ENCODE data around the gene SPESP1. TPM values are rescaled to one million over a fixed set of nuclear protein-coding genes. Genes with fewer than 3 reads are reported as not detected.
"Not testable (repeated sequence)": the region's sequence is repeated elsewhere in the genome, so short reads cannot be mapped to it uniquely, and the experiment has no call there.

The SPESP1 gene
- total RNA-seq, 1 donor from 2014 or later: 1.5 TPM

- intact Hi-C loops (cut with micrococcal nuclease): no loop called here
These were observed 32.1 kb downstream of the SPESP1 start for GRCh38 chr15:68962465-68962864.

DNA sequence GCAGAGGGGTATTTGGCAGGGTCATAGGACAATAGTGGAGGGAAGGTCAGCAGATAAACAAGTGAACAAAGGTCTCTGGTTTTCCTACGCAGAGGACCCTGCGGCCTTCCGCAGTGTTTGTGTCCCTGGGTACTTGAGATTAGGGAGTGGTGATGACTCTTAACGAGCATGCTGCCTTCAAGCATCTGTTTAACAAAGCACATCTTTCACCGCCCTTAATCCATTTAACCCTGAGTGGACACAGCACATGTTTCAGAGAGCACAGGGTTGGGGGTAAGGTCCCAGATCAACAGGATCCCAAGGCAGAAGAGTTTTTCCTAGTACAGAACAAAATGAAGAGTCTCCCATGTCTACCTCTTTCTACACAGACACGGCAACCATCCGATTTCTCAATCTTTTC lies 33.4 kb downstream of the SPESP1 start:
- intact Hi-C loops (cut with micrococcal nuclease): not testable (repeated sequence)

- intact Hi-C loops (cut with micrococcal nuclease): no loop called here
These were observed 36.7 kb downstream of the SPESP1 start for GRCh38 chr15:68966996-68967395.

DNA sequence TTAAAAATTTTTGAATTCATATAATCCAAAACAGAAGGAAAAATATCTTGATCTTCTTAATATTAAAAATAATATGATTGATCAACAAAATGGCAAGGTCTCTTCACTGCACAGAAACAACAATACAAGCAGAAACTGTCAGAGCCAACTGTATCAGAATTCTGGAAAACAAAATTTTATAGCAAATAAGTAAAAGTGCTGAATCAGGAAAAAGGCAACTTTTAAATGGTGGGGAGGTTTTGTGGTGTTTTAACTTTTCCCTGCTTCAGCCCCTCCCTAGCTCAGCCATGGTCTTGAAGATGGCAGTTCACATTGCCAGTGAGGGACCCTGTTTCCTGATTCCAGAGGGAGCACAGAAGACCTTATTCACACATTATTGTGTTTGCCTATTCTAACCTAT lies 37.6 kb downstream of the SPESP1 start:
- intact Hi-C loops (cut with micrococcal nuclease): no loop called here

DNA sequence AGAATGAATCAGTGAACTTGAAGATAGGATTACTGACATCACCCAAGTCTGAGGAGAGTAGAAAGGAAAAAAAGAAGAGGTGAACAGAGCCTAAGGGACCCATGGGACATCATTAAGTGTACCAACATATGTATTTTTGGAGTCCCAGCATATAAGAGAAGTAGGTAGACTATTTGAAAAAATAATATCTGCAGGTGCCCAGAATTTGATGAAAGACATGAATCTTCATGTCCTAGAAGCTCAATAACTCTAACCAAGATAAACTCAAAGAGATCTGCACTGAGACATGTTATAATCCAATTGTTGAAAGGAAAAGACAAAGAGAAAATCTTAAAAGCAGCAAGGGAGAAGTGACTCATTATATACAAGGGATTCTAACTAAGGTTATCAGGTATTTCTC lies 39.0 kb downstream of the SPESP1 start:
- intact Hi-C loops (cut with micrococcal nuclease): no loop called here

GRCh38 chr15:68972201-68973065 lies 42.1 kb downstream of the SPESP1 start:
- intact Hi-C loops (cut with micrococcal nuclease): no loop called here

DNA sequence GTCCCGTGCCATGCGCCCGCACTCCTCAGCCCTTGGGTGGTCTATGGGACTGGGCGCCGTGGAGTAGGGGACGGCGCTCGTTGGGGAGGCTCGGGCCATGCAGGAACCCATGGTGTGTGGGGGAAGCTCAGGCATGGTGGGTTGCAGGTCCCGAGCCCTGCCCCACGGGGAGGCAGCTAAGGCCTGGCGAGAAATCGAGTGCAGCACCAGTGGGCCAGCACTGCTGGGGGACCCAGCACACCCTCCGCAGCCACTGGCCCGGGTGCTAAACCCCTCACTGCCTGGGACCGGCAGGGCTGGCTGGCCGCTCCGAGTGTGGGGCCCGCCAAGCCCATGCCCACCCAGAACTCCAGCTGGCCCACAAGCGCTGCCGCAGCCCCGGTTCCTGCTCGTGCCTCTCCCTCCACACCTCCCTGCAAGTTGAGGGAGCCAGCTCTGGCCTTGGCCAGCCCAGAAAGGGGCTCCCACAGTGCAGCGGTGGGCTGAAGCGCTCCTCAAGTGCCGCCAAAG lies 45.4 kb downstream of the SPESP1 start:
- intact Hi-C loops (cut with micrococcal nuclease): not testable (repeated sequence)

- intact Hi-C loops (cut with micrococcal nuclease): not testable (repeated sequence)
These were observed 47.1 kb downstream of the SPESP1 start for GRCh38 chr15:68977426-68977825.

DNA sequence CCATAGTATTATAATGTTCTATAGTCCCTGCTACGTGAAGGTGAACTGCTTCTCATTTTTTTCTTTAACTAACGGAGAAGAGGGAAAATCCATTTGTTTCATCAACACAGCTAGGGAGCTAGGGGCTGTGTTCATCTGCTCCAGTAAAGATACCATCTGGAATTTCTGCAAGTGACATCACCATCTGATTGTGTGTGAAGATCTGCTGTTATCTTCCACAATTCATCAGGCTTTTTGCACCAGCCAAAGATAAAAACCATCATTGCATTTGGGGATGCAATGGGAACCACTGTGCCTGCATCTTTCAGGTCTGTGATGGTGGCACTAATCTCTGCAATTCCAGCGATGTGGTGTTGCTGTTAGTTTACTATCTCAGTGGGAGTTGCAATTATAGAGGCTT lies 48.7 kb downstream of the SPESP1 start:
- intact Hi-C loops (cut with micrococcal nuclease): no loop called here

GRCh38 chr15:68979816-68980215 lies 49.5 kb downstream of the SPESP1 start:
- intact Hi-C loops (cut with micrococcal nuclease): no loop called here

- intact Hi-C loops (cut with micrococcal nuclease): no loop called here
These were observed 50.5 kb downstream of the SPESP1 start for GRCh38 chr15:68980786-68981185.

DNA sequence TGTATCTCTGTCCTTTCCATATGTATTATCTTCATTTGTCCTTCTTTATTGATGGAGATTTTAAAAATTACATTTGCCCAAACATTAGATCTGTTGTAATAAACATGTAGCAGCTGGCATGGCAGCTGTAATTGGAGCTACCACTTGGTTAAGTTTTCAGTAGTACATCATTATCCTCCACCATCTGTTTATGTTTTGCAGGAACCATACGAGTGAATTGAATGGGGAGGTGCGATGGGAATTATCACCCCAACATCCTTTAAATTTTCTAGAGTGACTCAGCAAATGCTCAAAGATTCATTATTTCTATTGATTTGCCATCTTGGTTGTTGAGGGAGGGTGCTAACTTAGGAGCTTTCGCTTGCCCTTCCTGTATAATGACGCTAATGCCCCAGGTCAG lies 51.6 kb downstream of the SPESP1 start:
- intact Hi-C loops (cut with micrococcal nuclease): no loop called here

DNA sequence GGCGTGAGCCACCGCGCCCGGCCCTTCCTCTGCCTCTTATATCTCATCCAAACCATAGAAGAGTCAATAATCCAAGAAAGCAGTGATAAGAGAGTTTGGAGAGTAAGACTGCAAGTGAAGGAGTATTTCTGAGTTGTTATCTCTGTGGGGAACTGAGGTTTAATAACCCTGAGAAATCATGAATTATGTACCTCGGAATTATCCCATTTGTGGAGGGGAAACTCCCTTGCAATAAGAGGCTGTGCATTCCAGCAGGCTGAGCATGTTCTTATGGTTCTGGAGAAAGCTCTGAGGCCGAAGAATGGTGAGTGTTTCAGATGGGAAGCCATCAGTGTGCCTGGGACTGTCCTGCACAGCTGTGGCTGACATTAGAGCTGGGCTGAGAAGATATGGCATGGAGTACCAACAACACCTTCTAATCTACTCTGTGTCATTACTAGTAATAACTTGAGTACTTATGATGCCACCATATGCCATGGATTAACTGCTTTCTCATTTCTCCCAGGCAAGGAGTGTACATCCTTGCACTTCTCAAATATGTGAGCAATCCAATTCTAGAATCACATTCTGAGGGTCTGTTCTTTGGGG lies 52.7 kb downstream of the SPESP1 start:
- intact Hi-C loops (cut with micrococcal nuclease): no loop called here

DNA sequence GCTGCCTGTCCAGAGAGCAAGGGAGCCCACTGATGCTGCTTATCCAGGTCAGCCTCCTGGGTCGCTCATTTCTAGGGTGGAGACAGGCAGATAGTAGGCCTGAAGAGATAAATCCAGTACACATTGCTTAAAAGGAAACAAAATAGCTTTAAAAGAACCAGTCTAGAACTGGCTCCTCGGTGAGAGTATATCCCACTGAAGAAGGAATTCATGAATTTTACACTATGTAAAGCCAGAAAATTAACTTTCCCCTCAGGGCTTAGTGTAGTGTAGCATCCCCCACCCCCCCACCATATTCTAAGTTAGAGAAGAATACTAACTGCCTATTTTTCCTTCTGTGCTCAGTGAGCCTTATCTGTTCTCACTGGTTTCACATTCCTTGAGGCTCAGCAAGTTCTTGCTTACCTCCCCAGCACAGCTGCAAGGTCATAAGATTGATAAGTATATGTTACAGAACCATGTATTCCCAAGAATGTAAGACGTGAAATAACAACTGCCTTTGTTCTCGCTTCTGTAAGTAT lies 53.7 kb downstream of the SPESP1 start:
- intact Hi-C loops (cut with micrococcal nuclease): no loop called here

- intact Hi-C loops (cut with micrococcal nuclease): no loop called here
These were observed 54.3 kb downstream of the SPESP1 start for GRCh38 chr15:68984586-68984985.

GRCh38 chr15:68985361-68985891 lies 55.1 kb downstream of the SPESP1 start:
- intact Hi-C loops (cut with micrococcal nuclease): no loop called here

DNA sequence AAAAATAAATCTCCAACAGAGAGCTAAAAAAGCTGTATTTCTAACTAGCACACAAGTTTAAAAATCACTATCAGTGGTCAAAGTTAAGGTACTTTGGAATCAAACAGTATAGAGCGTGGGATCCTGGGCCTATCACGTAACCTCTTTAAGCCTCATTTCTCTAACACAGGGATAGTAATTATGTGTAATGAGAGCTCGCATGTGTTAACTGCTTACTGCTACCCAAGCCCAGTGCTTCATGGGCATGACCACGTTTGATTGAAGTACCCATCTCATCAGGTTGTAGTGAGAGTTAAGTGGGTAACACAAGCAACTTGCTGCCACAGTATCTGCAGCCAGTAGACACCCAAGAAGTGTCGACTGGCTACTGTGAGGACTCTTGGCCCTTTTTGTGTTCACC lies 56.0 kb downstream of the SPESP1 start:
- intact Hi-C loops (cut with micrococcal nuclease): no loop called here

DNA sequence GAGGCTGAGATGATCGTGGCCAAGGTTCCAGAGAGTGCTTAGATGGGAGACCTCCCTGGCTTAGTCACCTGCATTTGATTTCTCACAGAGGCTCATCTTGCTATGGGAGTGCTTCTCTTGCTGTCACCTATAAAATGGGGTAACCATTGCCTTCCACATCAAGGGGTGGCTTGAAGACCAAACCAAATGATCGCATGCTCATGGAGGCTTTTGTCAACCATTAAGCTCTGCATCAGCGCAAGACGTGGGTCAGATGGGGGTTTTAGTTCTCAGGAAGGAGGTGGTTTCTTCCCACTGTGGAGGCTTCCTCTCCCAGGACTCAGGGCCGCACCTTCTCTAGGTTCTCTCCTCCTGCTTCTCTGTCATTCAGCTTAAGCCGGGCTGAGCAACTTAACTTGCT lies 56.8 kb downstream of the SPESP1 start:
- intact Hi-C loops (cut with micrococcal nuclease): no loop called here

- intact Hi-C loops (cut with micrococcal nuclease): no loop called here
These were observed 57.4 kb downstream of the SPESP1 start for GRCh38 chr15:68987676-68988075.

DNA sequence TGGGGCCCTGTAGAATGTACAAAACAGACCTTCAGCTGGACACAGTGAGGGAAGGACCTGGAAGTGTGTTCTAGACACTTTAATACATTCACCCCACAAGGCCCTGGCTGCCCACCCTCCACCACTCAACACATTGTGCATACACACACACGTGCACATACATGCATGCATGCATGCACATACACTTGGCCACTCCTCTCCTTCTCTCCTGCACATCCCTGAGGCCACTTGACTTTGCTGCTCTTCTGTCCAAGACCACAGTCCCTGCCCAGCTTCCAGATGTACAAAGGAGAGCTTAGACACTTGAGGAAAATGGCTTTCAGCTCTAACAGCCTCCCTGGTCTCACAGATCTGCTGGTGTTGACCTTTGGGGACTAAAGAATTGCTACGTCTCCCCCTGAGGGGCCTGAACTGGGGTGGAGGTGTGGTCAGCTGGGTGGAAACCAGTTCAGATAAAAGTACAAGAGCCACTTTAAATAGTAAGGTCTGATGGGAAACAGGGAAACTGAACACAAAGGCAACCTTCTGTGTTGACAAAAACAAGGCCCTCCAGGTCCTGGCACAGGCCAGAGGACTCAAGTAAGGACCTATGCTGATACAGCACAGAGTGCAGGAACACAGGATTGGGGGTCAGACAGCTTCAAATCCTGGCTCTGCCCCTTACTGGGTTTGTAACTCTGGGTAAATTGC lies 59.4 kb downstream of the SPESP1 start:
- intact Hi-C loops (cut with micrococcal nuclease): no loop called here

DNA sequence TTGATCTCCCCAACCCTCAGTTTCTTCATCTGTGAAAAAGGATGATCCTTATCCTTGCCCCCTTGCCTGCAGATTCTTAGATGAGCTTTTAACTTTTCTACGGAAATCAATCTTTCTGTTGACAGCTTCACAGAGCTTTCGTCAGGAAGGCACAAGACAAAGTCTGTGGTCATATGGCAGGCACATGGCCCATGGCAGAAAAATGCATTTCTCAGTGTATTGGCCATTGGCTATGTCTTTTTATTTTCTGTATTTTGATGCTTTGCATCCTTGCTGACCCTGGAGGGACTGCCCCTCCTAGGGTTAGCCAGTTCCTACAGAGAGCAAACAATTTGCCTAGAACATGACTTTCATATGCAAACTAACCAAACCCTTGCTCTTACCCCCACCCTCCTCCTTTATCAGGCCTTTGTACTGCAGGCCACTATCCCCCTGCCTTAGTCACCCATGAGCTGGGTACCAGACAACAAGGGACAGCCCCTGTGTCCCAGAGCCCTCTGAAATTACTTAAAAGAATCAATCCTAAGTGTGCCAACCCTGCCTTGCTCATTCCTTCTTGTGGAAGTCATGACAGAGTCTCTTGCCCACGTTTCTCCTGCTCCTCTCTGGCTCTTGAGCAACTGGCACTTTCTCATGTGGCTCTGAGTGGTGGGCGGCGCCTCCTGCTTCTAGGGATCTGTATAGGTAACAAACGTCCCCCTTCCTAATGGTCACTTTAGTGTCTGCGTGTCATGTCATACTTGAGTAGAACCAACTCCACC lies 60.1 kb downstream of the SPESP1 start:
- intact Hi-C loops (cut with micrococcal nuclease): no loop called here

All from T-helper 1 cell treated with Interleukin-12 subunit alpha and Interleukin-12 subunit beta and Interleukin-4 antibody, amounts not matched to agents 30 ng/mL and 1 ng/mL, for 36 hours (primary cell).